Measurements from ENCODE around the gene SMIM10.
"Not testable (repeated sequence)": the region's sequence is repeated elsewhere in the genome, so short reads cannot be mapped to it uniquely, and the experiment has no call there.

Gene SMIM10

DNA sequence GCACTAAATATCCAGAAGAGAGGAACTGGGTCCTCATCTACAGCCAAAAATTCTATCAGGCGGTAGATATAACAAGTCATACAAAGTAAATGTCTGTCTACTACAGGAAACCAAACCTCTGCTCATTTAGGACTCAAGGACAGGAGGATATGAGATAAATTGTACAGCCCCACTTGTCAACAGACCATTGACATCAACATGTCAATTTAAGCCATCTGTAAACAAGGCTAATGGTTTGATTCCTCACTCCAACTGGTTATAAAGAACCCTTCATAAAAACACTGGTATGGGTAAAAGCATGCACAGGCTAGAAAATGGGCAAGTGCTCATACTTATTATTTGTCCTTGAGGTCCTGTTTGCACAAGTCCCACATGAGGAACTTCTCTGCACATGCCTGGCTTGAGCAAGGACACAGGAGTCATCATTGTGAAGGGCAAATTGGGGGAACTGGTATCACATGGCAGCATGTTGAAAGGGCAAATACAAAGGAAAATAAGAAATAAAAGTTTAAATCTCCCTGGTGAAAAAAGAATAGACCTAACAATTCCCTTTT, 18.3 kb downstream of the SMIM10 start:
- Histone ChIP-seq H3K27me3 (ENCODE audit: control insufficient read depth in 5 of 5, insufficient read depth in 4 of 5, low read length in 5 of 5) (peaks cover 0 to 8% (median 4%) of the 10 kb centered on the region in 5 donors), H3K4me3 (ENCODE audit: low read depth in 1 of 5, low read length in 5 of 5) (no peak overlapping the region), H3K4me1 (ENCODE audit: control insufficient read depth in 5 of 5, insufficient read depth in 5 of 5, low read length in 5 of 5) (peaks cover 0 to 6% (median 4%) of the 10 kb centered on the region in 5 donors), H3K9me3 (ENCODE audit: control insufficient read depth in 5 of 5, low read length in 5 of 5) (no peaks in the 10 kb centered on the region), H3K9ac (ENCODE audit: low read length in 5 of 5) (no peak overlapping the region), H3K27ac (ENCODE audit: low read depth, low read length) (no peak overlapping the region), H3K36me3 (ENCODE audit: control insufficient read depth in 5 of 5, insufficient read depth in 5 of 5, low read length in 5 of 5) (no peaks in the 10 kb centered on the region)

DNA sequence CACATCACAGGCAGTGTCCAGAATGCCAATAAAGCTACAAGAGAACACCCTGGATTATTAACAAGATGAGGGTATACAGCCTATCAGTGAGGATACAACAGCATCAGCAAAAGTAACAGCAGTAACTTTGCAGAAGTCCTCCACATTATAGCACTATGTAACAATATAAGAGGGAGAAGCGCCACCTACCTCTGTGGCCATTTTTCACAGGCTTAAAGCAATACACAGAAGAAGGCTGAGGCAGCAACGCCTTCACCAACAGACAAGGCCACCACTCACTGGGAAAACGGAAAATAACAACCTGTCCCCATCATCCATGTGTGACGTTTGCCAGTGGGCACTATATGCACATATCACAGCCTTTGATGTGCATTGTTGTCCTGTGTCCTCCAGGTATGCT, 19.0 kb downstream of the SMIM10 start:
- Histone ChIP-seq H3K36me3 (ENCODE audit: control insufficient read depth in 5 of 5, insufficient read depth in 5 of 5, low read length in 5 of 5) (no peaks in the 10 kb centered on the region), H3K4me3 (ENCODE audit: low read depth in 1 of 5, low read length in 5 of 5) (no peak overlapping the region), H3K9ac (ENCODE audit: low read length in 5 of 5) (no peak overlapping the region), H3K27ac (ENCODE audit: low read depth, low read length) (no peak overlapping the region), H3K4me1 (ENCODE audit: control insufficient read depth in 5 of 5, insufficient read depth in 5 of 5, low read length in 5 of 5) (no peaks in the 10 kb centered on the region), H3K27me3 (ENCODE audit: control insufficient read depth in 5 of 5, insufficient read depth in 4 of 5, low read length in 5 of 5) (peaks cover 0 to 7% (median 4%) of the 10 kb centered on the region in 5 donors), H3K9me3 (ENCODE audit: control insufficient read depth in 5 of 5, low read length in 5 of 5) (no peaks in the 10 kb centered on the region)

DNA sequence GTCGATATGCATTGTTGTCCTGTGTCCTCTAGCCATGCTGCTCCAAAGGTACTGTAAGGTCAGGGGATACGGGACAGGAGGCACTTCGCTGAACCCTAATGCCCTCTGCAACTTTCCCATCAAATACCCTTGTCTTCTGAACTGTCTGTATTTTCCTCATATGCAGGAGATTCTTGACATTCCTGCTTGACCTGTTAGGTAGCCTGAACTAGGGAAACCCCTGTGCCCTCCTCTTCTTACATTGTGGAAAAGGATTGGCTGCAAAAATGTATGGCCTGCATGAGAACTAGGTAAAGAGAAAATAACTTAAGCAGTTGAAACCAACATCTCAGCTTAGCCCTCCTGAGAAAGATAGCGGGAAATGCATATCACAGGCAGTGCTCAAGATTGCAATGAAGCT, 20.1 kb downstream of the SMIM10 start:
- Histone ChIP-seq H3K4me3 (ENCODE audit: low read depth in 1 of 5, low read length in 5 of 5) (no peak overlapping the region), H3K4me1 (ENCODE audit: control insufficient read depth in 5 of 5, insufficient read depth in 5 of 5, low read length in 5 of 5) (no peaks in the 10 kb centered on the region), H3K9ac (ENCODE audit: low read length in 5 of 5) (no peak overlapping the region), H3K36me3 (ENCODE audit: control insufficient read depth in 5 of 5, insufficient read depth in 5 of 5, low read length in 5 of 5) (no peaks in the 10 kb centered on the region), H3K9me3 (ENCODE audit: control insufficient read depth in 5 of 5, low read length in 5 of 5) (no peaks in the 10 kb centered on the region), H3K27ac (ENCODE audit: low read depth, low read length) (no peak overlapping the region), H3K27me3 (ENCODE audit: control insufficient read depth in 5 of 5, insufficient read depth in 4 of 5, low read length in 5 of 5) (peaks cover 0 to 7% (median 4%) of the 10 kb centered on the region in 5 donors)

DNA sequence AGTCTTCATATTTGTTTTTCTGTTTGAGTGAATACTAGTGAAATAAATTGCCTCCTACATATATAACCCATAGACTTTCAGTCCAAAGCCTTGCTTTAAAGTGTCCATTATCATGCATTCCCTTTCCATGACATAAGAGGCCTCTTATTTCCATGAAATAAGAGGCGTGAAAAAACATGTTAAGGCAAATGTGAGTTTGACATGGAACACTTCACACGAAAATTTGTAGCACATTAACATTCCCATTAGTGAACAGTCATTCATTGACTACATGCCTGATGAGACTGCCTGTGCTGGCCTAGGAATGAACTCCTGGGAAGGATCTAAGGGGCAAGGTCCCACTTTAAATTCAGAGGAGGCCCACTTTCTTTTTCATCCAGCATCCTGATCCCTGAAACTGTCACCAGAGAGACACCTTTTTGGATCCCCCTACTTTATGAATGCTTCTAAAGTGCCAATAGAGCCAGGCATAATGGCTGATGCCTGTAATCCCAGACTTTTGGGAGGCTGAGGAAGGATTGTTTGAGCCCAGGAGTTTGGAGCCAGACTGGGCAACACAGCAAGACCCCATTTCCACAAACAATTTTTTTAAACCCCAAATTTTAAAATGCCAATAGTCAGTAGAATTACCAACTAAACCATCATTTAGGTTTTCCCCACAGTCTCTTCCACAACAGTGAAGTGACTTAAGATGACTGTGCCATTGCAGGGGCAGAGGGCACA, 24.9 kb downstream of the SMIM10 start:
- H3K9ac ChIP-seq (ENCODE audit: low read length in 5 of 5), result no peak overlapping the region
- H3K27me3 ChIP-seq (ENCODE audit: control insufficient read depth in 5 of 5, insufficient read depth in 4 of 5, low read length in 5 of 5), result peaks cover 0 to 7% (median 0%) of the 10 kb centered on the region in 5 donors
- no peak overlapping the region for H3K27ac ChIP-seq (ENCODE audit: low read depth, low read length)

DNA sequence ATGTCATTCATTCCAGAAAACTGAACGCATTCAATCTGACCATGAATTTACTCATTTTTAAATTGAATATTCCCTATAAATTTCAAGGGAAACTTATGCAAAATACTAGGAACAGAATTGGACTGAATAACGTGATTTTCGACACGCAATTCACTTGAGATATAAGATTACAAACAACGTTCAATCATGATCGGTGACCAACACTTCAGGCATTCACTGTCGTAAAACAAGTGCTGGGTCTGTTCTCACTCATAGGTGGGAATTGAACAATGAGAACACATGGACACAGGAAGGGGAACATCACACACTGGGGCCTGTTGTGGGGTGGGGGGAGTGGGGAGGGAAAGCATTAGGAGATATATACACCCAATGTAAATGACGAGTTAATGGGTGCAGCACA, 29.1 kb downstream of the SMIM10 start:
- not testable (repeated sequence) for H3K9ac ChIP-seq (ENCODE audit: low read length in 5 of 5); H3K27ac ChIP-seq (ENCODE audit: low read depth, low read length); H3K36me3 ChIP-seq (ENCODE audit: control insufficient read depth in 5 of 5, insufficient read depth in 5 of 5, low read length in 5 of 5); H3K9me3 ChIP-seq (ENCODE audit: control insufficient read depth in 5 of 5, low read length in 5 of 5); H3K27me3 ChIP-seq (ENCODE audit: control insufficient read depth in 5 of 5, insufficient read depth in 4 of 5, low read length in 5 of 5); H3K4me1 ChIP-seq (ENCODE audit: control insufficient read depth in 5 of 5, insufficient read depth in 5 of 5, low read length in 5 of 5); H3K4me3 ChIP-seq (ENCODE audit: low read depth in 1 of 5, low read length in 5 of 5)

More for the DNA sequence above, 24.9 kb downstream of the SMIM10 start:
- Histone ChIP-seq H3K4me3 (ENCODE audit: low read depth in 1 of 5, low read length in 5 of 5) (no peak overlapping the region), H3K36me3 (ENCODE audit: control insufficient read depth in 5 of 5, insufficient read depth in 5 of 5, low read length in 5 of 5) (no peaks in the 10 kb centered on the region), H3K9me3 (ENCODE audit: control insufficient read depth in 5 of 5, low read length in 5 of 5) (no peaks in the 10 kb centered on the region), H3K4me1 (ENCODE audit: control insufficient read depth in 5 of 5, insufficient read depth in 5 of 5, low read length in 5 of 5) (no peaks in the 10 kb centered on the region)

DNA sequence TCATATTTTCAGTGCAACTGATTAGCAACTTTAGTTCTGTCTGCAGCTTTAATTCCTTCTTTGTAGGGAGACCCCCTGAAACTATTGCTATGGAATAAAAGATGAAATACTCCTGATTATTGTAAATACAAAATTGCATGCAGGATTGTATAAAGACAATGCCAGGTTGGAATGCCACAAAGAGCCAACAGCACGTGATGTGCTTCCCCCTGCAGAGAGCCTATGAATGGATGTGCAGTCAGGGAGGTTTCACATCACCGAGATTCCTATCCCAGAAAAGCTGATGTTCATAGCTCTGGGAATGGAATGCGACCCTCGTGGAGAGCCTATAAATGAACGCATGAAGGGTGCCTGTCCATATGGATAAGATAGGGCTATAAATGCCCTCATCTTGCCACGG, 33.0 kb downstream of the SMIM10 start:
- H3K4me1 ChIP-seq (ENCODE audit: control insufficient read depth in 5 of 5, insufficient read depth in 5 of 5, low read length in 5 of 5); H3K36me3 ChIP-seq (ENCODE audit: control insufficient read depth in 5 of 5, insufficient read depth in 5 of 5, low read length in 5 of 5); H3K27me3 ChIP-seq (ENCODE audit: control insufficient read depth in 5 of 5, insufficient read depth in 4 of 5, low read length in 5 of 5); H3K4me3 ChIP-seq (ENCODE audit: low read depth in 1 of 5, low read length in 5 of 5); H3K9me3 ChIP-seq (ENCODE audit: control insufficient read depth in 5 of 5, low read length in 5 of 5); H3K9ac ChIP-seq (ENCODE audit: low read length in 5 of 5); H3K27ac ChIP-seq (ENCODE audit: low read depth, low read length): not testable (repeated sequence)

DNA sequence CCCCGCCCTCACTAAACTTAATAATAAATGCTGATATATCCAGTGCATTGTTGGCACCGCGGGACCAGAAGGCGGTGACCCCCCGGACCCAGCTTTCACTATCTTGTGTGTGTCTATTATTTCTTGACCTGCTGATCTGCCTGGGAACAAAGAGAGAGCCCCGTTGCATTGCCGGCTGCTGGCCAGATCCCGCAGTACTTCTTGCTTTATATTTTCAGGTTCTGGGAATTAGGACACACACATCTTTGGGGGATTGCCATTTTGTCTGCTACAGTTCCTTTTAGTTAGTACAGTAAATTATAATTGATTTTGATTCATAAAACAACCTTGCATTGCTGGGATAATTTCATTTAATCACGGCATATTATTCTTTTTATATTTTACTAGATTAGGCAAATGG, 33.7 kb downstream of the SMIM10 start:
- H3K27me3 ChIP-seq (ENCODE audit: control insufficient read depth in 5 of 5, insufficient read depth in 4 of 5, low read length in 5 of 5), result peaks cover 0 to 2% (median 0%) of the 10 kb centered on the region in 5 donors
- H3K36me3 ChIP-seq (ENCODE audit: control insufficient read depth in 5 of 5, insufficient read depth in 5 of 5, low read length in 5 of 5), result no peaks in the 10 kb centered on the region
- H3K4me1 ChIP-seq (ENCODE audit: control insufficient read depth in 5 of 5, insufficient read depth in 5 of 5, low read length in 5 of 5), result peaks cover 3 to 9% (median 5%) of the 10 kb centered on the region in 5 donors
- no peaks in the 10 kb centered on the region for H3K9me3 ChIP-seq (ENCODE audit: control insufficient read depth in 5 of 5, low read length in 5 of 5)
- H3K4me3 ChIP-seq (ENCODE audit: low read depth in 1 of 5, low read length in 5 of 5), result no peak overlapping the region
- H3K27ac ChIP-seq (ENCODE audit: low read depth, low read length), result no peak overlapping the region
- H3K9ac ChIP-seq (ENCODE audit: low read length in 5 of 5), result no peak overlapping the region

DNA sequence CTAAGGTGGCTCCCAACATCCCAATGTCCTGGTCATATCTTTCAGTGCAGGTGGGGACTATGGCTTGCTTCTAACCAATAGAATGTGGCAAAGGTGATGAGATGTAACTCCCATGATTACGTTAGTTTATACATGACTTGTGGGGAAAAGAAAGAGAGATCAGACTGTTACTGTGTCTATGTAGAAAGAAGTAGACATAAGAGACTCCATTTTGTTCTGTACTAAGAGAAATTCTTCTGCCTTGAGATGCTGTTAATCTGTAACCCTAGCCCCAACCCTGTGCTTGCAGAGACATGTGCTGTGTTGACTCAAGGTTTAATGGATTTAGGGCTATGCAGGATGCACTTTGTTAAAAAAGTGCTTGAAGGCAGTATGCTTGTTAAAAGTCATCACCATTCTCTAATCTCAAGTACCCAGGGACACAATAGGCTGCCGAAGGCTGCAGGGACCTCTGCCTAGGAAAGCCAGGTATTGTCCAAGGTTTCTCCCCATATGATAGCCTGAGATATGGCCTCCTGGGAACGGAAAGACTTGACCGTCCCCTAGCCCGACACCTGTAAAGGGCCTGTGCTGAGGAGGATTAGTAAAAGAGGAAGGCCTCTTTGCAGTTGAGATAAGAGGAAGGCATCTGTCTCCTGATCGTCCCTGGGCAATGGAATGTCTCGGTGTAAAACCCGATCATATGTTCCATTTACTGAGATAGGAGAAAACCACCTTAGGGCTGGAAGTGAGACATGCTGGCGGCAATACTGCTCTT, 39.6 kb downstream of the SMIM10 start:
- H3K27me3 ChIP-seq (ENCODE audit: control insufficient read depth in 5 of 5, insufficient read depth in 4 of 5, low read length in 5 of 5); H3K4me3 ChIP-seq (ENCODE audit: low read depth in 1 of 5, low read length in 5 of 5); H3K9me3 ChIP-seq (ENCODE audit: control insufficient read depth in 5 of 5, low read length in 5 of 5); H3K36me3 ChIP-seq (ENCODE audit: control insufficient read depth in 5 of 5, insufficient read depth in 5 of 5, low read length in 5 of 5); H3K27ac ChIP-seq (ENCODE audit: low read depth, low read length); H3K9ac ChIP-seq (ENCODE audit: low read length in 5 of 5): not testable (repeated sequence)
- H3K4me1 ChIP-seq (ENCODE audit: control insufficient read depth in 5 of 5, insufficient read depth in 5 of 5, low read length in 5 of 5), result peaks cover 0 to 14% (median 9%) of the 10 kb centered on the region in 5 donors

DNA sequence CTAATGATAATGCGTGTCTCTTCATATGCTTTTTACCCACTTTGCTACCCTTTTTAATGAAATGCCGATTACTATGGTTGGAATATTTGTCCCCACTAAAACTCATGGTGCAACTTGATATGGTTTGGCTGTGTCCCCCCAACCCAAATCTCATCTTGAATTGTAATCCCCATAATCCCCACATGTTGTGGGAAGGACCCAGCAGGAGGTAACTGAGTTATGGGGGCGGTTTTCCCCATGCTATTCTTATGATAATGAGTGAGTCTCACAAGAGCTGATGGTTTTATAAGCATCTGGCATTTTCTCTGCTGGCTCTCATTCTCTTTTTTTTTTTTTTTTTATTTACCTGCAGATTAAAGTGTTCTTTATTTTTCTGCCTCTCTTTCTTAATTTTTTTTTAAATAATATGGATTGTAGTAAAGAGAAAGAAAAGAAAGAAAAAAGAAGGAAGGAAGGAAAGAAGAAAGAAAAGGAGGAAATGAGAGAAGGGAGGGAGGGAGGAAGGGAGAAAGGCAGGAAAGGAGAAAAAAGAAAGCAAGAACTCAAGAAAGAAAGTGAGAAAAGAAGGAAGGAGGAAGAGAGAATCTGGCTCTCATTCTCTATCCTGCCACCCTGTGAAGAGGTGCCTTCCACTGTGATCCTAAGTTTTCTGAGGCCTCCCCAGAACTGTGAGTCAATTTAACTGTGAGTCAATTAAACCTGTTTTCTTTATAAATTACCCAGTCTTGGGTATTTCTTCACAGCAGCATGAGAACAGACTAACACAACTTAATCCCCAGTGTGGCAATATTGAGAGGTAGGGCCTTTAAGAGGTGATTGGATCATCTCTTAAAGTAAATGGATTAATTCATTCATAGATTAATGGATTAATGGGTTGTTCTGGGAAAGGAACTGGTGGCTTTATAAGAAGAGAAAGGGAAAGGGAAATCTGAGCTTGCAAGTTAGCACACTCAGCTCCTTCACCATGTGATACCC, 50.6 kb downstream of the SMIM10 start:
- not testable (repeated sequence) for H3K4me1 ChIP-seq (ENCODE audit: control insufficient read depth in 5 of 5, insufficient read depth in 5 of 5, low read length in 5 of 5); H3K9me3 ChIP-seq (ENCODE audit: control insufficient read depth in 5 of 5, low read length in 5 of 5); H3K27me3 ChIP-seq (ENCODE audit: control insufficient read depth in 5 of 5, insufficient read depth in 4 of 5, low read length in 5 of 5); H3K27ac ChIP-seq (ENCODE audit: low read depth, low read length); H3K9ac ChIP-seq (ENCODE audit: low read length in 5 of 5); H3K4me3 ChIP-seq (ENCODE audit: low read depth in 1 of 5, low read length in 5 of 5); H3K36me3 ChIP-seq (ENCODE audit: control insufficient read depth in 5 of 5, insufficient read depth in 5 of 5, low read length in 5 of 5)
